H1 (cell line): ENCODE measurements around the gene CPEB3. TPM values are rescaled to one million over a fixed set of nuclear protein-coding genes. Genes with fewer than 3 reads are reported as not detected.

Source experiments
- BRCA1 ChIP-seq: IDR thresholded peaks from 2 replicates; pipeline ENCODE4 v1.6.1; 2012; ENCODE audit warnings: low read depth, low read length, improper control_type of control experiment
- CEBPB ChIP-seq: IDR thresholded peaks from 2 replicates; pipeline ENCODE4 v1.6.1; 2012; ENCODE audit warnings: low read depth, low read length
- JUN ChIP-seq: IDR thresholded peaks from 2 replicates; pipeline ENCODE4 v1.6.1; 2011; ENCODE audit warnings: low read depth, mild to moderate bottlenecking, improper control_type of control experiment, low read length
- KDM1A ChIP-seq: fragments of 200-600, 300-600 bp; sonication (generic); IDR thresholded peaks from 2 replicates; pipeline ENCODE4 v1.7.1; 2016; ENCODE audit warnings: mild to moderate bottlenecking, low read length, borderline replicate concordance
- PHF8 ChIP-seq: fragments of 200-600 bp; sonication (generic); conservative IDR thresholded peaks from 2 replicates; pipeline ENCODE4 v1.7.1; 2012; ENCODE audit warnings: low read depth, mild to moderate bottlenecking, inconsistent platforms, low read length, moderate library complexity
- TAF1 ChIP-seq: IDR thresholded peaks from 2 replicates; pipeline ENCODE4 v1.6.1; 2011; ENCODE audit warnings: mild to moderate bottlenecking, low read depth, low read length
- polyA plus RNA-seq, 7 experiments: library from polyadenylated mRNA; depleted of rRNA in 3 of 7; stranded (reverse) in 5 of 7; unstranded in 2 of 7; fragments of >200 nt in 5 of 7; fragments of 200-250 nt in 2 of 7; gene quantifications; 1 replicate in 5 of 7; 2 replicates in 1 of 7; 4 replicates in 1 of 7; pipeline versions ENCODE4 v1.2.1 to v1.2.3, GENCODE V29; 2011 to 2013; ENCODE audit warnings: missing spikeins in 2 of 7, mixed read lengths in 2 of 7
- total RNA-seq: library from RNA; stranded (reverse); fragmentation: NEBNext Ultra II Directional; extraction: Animal tissue kit (Norgen Biotek cat#: 25700); gene quantifications from 2 replicates; pipeline ENCODE4 v1.2.1, GENCODE V29; 2021
- TF ChIP-seq, protein P1 (sequence below), 3 experiments: IDR thresholded peaks; 1 replicate in 2 of 3; 2 replicates in 1 of 3; pipeline versions ENCODE4 v1.5.1 to v1.6.1; 2011; ENCODE audit warnings: low read length in 3 of 3, mild to moderate bottlenecking in 3 of 3, inconsistent platforms in 2 of 3, low read depth in 1 of 3, moderate library complexity in 1 of 3; ENCODE audit not compliant: insufficient read depth in 1 of 3; ENCODE audit errors: control extremely low read depth in 1 of 3

Gene CPEB3
- total and polyA plus RNA-seq, 2 of the 8 experiments (the other 6 are each of a cell fraction or from before 2014, with no cell fraction given): 0.39 to 1.7 TPM

DNA sequence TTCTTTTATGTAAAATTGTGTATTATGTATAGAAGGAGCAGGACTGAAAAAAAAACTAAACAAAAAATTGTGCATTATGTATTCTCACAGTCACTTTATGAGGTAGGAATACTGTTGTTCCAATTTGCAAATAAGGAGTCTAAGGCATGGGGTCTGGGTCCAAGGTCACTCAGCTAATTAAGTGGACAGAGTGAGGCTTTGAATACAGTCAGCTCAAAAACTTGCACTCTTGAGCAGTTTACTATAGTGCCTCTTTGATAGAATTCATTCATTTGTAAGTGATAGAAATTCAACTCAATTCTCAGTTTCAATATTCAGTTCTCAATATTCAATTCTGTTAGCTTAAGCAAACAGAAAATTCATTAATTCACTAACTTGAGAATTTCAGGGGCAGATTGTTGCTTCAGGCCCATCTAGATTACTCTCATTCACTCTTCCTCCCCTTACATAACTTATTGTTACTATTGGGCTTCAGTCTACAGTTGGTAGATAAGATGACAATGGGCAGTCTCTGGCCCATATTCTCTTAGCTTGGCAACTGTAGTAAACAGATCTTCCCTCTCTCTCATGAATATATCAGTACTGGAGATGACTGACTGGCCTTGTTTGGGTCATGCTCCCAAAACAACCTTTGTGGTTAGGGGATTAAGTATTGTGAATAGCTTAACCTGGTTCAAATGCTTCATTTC lies 280.7 kb downstream of the CPEB3 start (continued):
- TF ChIP-seq, protein P1, sequence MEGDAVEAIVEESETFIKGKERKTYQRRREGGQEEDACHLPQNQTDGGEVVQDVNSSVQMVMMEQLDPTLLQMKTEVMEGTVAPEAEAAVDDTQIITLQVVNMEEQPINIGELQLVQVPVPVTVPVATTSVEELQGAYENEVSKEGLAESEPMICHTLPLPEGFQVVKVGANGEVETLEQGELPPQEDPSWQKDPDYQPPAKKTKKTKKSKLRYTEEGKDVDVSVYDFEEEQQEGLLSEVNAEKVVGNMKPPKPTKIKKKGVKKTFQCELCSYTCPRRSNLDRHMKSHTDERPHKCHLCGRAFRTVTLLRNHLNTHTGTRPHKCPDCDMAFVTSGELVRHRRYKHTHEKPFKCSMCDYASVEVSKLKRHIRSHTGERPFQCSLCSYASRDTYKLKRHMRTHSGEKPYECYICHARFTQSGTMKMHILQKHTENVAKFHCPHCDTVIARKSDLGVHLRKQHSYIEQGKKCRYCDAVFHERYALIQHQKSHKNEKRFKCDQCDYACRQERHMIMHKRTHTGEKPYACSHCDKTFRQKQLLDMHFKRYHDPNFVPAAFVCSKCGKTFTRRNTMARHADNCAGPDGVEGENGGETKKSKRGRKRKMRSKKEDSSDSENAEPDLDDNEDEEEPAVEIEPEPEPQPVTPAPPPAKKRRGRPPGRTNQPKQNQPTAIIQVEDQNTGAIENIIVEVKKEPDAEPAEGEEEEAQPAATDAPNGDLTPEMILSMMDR (IDR thresholded peaks at IDR 0.05; ENCODE audit: control extremely low read depth in 1 of 3, insufficient read depth in 1 of 3, low read depth in 1 of 3, low read length in 3 of 3): no peak
- TF ChIP-seq TAF1 (no peak), KDM1A (no peak), JUN (no peak), PHF8 (no peak), CEBPB (no peak), BRCA1 (no peak)
